K562 (cell line): ENCODE results near the gene CYP24A1.

Experiments used
- EP300 ChIP-seq: IDR thresholded peaks from 2 replicates; pipeline ENCODE4 v1.6.1; 2012; ENCODE audit warnings: low read length, improper control_type of control experiment
- ETV6 ChIP-seq, 3 experiments: fragments of 150-350 bp in 1 of 3; sonication (generic) in 1 of 3; formaldehyde crosslinking in 1 of 3; IDR thresholded peaks; 2 replicates each; pipeline versions ENCODE4 v1.6.1 to v1.8.0; 2014 to 2022; ENCODE audit warnings: borderline replicate concordance in 2 of 3, low read depth in 2 of 3, antibody characterized with exemption in 1 of 3, low read length in 1 of 3, mild to moderate bottlenecking in 1 of 3, missing genetic modification reagents in 1 of 3
- EZH2 ChIP-seq: IDR thresholded peaks from 2 replicates; pipeline ENCODE4 v1.6.1; 2012; ENCODE audit warnings: low read depth, mild to moderate bottlenecking, inconsistent platforms, low read length, borderline replicate concordance
- MTA3 ChIP-seq: fragments of 450-650 bp; formaldehyde crosslinking; IDR thresholded peaks from 2 replicates; pipeline ENCODE4 v1.6.1; 2017; ENCODE audit warnings: mild to moderate bottlenecking, borderline replicate concordance
- MXI1 ChIP-seq: IDR thresholded peaks from 2 replicates; pipeline ENCODE4 v1.6.1; 2011; ENCODE audit warnings: low read depth, mild to moderate bottlenecking, improper control_type of control experiment, low read length
- SMAD2 ChIP-seq: fragments of 150-350 bp; IDR thresholded peaks from 2 replicates; pipeline ENCODE4 v1.6.1; 2014; ENCODE audit warnings: low read depth, mild to moderate bottlenecking, low read length
- SNIP1 ChIP-seq: fragments of 450-650 bp; IDR thresholded peaks from 2 replicates; pipeline ENCODE4 v1.7.1; 2017; ENCODE audit warnings: low read depth, mild to moderate bottlenecking
- ZNF121 ChIP-seq: sonication (generic); formaldehyde crosslinking; conservative IDR thresholded peaks from 2 replicates; pipeline ENCODE4 v1.8.0; 2022; ENCODE audit warnings: missing genetic modification reagents
- TF ChIP-seq, protein P1 (sequence below), 3 experiments: IDR thresholded peaks in 2 of 3; conservative IDR thresholded peaks in 1 of 3; 2 replicates each; pipeline ENCODE4 v1.5.1; 2011 to 2012; ENCODE audit warnings: low read length in 3 of 3, mild to moderate bottlenecking in 3 of 3, control low read depth in 2 of 3, improper control_type of control experiment in 1 of 3, inconsistent platforms in 1 of 3, low read depth in 1 of 3, mixed read lengths in 1 of 3, moderate library complexity in 1 of 3; ENCODE audit not compliant: insufficient read depth in 2 of 3
- TF ChIP-seq, protein P2 (sequence below): sonication (generic); formaldehyde crosslinking; IDR thresholded peaks from 2 replicates; pipeline ENCODE4 v1.8.1; 2023; ENCODE audit warnings: mild to moderate bottlenecking, missing genetic modification reagents, moderate library complexity
- TF ChIP-seq, protein P3 (sequence below): fragments of 250-450 bp; sonication (Bioruptor Pico); IDR thresholded peaks from 2 replicates; pipeline ENCODE4 v1.4.0; 2020; ENCODE audit warnings: mild to moderate bottlenecking, moderate library complexity

DNA sequence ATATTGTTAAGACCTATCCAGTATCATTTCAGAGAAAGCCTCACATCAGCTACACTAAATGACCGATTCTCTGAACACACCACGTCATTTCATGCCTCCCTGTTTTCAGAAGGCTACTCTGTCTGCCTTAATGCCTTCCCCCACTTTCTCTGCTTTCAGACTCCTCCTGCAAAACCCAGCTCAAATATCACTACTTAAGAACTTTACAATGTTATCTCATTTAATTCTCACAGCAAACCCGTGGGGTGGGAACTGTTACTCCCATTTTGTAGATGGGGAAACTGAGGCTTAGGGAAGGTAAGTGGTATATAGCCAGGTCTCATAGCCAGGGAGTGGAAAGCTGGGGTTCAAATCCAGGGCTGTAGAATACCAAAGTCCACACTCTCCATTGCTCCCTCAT is 2.8 kb downstream of the CYP24A1 start:
- no peak for TF ChIP-seq ZNF121
- TF ChIP-seq, protein P1, sequence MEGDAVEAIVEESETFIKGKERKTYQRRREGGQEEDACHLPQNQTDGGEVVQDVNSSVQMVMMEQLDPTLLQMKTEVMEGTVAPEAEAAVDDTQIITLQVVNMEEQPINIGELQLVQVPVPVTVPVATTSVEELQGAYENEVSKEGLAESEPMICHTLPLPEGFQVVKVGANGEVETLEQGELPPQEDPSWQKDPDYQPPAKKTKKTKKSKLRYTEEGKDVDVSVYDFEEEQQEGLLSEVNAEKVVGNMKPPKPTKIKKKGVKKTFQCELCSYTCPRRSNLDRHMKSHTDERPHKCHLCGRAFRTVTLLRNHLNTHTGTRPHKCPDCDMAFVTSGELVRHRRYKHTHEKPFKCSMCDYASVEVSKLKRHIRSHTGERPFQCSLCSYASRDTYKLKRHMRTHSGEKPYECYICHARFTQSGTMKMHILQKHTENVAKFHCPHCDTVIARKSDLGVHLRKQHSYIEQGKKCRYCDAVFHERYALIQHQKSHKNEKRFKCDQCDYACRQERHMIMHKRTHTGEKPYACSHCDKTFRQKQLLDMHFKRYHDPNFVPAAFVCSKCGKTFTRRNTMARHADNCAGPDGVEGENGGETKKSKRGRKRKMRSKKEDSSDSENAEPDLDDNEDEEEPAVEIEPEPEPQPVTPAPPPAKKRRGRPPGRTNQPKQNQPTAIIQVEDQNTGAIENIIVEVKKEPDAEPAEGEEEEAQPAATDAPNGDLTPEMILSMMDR (IDR thresholded peaks at IDR 0.05 in 2 of 3, conservative IDR thresholded peaks at IDR 0.05 in 1 of 3; ENCODE audit: insufficient read depth in 2 of 3, low read depth in 1 of 3, low read length in 3 of 3): no peak
- no peak for TF ChIP-seq EP300
- TF ChIP-seq SNIP1: no peak
- no peak for TF ChIP-seq MTA3
- no peak for TF ChIP-seq SMAD2
- no peak for TF ChIP-seq ETV6 (IDR thresholded peaks at IDR 0.05; ENCODE audit: borderline replicate concordance in 1 of 2, low read depth in 2 of 2, low read length in 1 of 2)
- TF ChIP-seq ETV6 (CRISPR knock-in tag; IDR thresholded peaks at IDR 0.05; ENCODE audit: borderline replicate concordance): no peak
- TF ChIP-seq EZH2: no peak
- TF ChIP-seq, protein P2, sequence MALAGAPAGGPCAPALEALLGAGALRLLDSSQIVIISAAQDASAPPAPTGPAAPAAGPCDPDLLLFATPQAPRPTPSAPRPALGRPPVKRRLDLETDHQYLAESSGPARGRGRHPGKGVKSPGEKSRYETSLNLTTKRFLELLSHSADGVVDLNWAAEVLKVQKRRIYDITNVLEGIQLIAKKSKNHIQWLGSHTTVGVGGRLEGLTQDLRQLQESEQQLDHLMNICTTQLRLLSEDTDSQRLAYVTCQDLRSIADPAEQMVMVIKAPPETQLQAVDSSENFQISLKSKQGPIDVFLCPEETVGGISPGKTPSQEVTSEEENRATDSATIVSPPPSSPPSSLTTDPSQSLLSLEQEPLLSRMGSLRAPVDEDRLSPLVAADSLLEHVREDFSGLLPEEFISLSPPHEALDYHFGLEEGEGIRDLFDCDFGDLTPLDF (CRISPR knock-in tag): no peak
- TF ChIP-seq, protein P3, sequence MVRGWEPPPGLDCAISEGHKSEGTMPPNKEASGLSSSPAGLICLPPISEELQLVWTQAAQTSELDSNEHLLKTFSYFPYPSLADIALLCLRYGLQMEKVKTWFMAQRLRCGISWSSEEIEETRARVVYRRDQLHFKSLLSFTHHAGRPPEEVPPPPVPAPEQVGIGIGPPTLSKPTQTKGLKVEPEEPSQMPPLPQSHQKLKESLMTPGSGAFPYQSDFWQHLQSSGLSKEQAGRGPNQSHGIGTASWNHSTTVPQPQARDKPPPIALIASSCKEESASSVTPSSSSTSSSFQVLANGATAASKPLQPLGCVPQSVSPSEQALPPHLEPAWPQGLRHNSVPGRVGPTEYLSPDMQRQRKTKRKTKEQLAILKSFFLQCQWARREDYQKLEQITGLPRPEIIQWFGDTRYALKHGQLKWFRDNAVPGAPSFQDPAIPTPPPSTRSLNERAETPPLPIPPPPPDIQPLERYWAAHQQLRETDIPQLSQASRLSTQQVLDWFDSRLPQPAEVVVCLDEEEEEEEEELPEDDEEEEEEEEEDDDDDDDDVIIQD: no peak
- TF ChIP-seq MXI1: no peak
